Measurements from ENCODE around the gene MTCL1. TPM values are rescaled to one million over a fixed set of nuclear protein-coding genes. Genes with fewer than 3 reads are reported as not detected.

The MTCL1 gene
- total RNA-seq, 2 donors from 2014 or later = 15.3 to 27.7 TPM

DNA sequence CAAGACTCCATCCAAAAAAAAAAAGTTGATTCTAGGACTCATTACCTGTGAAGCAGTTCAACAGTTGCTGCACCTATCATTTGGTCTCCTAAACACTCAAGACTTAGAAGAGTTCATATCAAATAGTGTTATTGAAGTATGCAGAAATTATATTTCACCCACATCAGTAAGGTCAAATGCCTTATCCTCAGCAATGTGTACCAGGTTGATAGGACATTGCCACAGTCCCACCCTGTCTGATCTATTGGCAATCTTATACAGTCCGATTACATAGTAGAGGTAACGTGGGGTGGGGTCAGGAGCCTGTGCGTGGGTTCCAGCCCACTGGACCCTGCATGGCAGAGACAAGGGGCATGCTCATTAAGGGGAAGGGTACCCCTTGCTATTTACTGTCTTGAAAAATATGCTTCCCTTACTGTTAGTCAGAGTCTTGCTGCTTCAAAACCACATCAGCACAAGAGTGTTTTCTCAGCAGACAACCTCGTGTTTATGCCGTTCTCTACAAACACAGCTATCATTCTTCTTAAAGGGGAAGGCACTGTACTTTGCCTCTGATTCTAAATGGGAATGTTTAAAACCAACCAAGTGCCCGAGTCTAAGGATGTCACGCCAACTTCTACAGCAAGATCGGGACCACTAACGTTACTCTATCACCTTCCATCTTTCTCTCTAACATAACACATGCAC is 115.2 kb downstream of the MTCL1 start:
- no peak for TF ChIP-seq POLR2A (IDR thresholded peaks at IDR 0.05)
- TF ChIP-seq, protein P1, sequence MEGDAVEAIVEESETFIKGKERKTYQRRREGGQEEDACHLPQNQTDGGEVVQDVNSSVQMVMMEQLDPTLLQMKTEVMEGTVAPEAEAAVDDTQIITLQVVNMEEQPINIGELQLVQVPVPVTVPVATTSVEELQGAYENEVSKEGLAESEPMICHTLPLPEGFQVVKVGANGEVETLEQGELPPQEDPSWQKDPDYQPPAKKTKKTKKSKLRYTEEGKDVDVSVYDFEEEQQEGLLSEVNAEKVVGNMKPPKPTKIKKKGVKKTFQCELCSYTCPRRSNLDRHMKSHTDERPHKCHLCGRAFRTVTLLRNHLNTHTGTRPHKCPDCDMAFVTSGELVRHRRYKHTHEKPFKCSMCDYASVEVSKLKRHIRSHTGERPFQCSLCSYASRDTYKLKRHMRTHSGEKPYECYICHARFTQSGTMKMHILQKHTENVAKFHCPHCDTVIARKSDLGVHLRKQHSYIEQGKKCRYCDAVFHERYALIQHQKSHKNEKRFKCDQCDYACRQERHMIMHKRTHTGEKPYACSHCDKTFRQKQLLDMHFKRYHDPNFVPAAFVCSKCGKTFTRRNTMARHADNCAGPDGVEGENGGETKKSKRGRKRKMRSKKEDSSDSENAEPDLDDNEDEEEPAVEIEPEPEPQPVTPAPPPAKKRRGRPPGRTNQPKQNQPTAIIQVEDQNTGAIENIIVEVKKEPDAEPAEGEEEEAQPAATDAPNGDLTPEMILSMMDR (IDR thresholded peaks at IDR 0.05) = no peak

DNA sequence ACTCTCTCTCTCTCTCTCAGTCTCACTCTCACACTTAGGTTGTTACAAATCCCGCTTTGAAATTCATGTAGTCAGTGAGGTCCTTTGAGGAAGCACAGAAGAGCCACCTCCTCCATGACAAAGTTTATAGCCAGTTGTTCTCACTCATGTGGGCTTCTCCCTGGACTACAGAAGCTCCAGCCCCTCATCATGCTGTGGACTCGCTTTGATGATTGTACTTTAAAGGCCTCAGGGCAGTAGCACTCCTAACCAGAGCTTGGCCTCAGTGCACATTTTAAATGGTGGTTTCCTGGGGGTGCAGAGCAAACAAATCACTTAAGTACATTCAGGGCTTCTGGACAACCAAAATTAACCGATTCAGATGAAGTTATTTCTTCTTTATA is 115.7 kb downstream of the MTCL1 start:
- Histone ChIP-seq H3K27me3 (no peaks in the 10 kb centered on the region), H3K9me3 (no peaks in the 10 kb centered on the region), H3K36me3 (replicated peaks in 1 of 2; ENCODE audit: insufficient read depth in 1 of 2, low read depth in 2 of 2) (no peaks in the 10 kb centered on the region), H3K27ac (no peak overlapping the region), H3K4me1 (no peaks in the 10 kb centered on the region), H3K4me3 (no peak overlapping the region)
- TF ChIP-seq POLR2A (IDR thresholded peaks at IDR 0.05) = no peak
- TF ChIP-seq, protein P1 (IDR thresholded peaks at IDR 0.05) = no peak
- intact Hi-C loops (cut with DNase I) = no loop called here
- 79 to 85% methylated on average over 3 of the region's 3 CpGs for WGBS, 2 donors
- ATAC-seq (no peak), DNase-seq (no peak)

More for the DNA sequence above, 115.2 kb downstream of the MTCL1 start:
- intact Hi-C loops (cut with DNase I) = no loop called here
- H3K27me3 ChIP-seq = no peaks in the 10 kb centered on the region
- no peaks in the 10 kb centered on the region for H3K36me3 ChIP-seq (replicated peaks in 1 of 2; ENCODE audit: insufficient read depth in 1 of 2, low read depth in 2 of 2)
- H3K9me3 ChIP-seq = no peaks in the 10 kb centered on the region
- H3K27ac ChIP-seq = no peak overlapping the region
- WGBS, 2 donors = 76 to 80% methylated on average over 9 of the region's 9 CpGs
- no peaks in the 10 kb centered on the region for H3K4me1 ChIP-seq
- H3K4me3 ChIP-seq = no peak overlapping the region
- ATAC-seq = no peak
- no peak for DNase-seq

DNA sequence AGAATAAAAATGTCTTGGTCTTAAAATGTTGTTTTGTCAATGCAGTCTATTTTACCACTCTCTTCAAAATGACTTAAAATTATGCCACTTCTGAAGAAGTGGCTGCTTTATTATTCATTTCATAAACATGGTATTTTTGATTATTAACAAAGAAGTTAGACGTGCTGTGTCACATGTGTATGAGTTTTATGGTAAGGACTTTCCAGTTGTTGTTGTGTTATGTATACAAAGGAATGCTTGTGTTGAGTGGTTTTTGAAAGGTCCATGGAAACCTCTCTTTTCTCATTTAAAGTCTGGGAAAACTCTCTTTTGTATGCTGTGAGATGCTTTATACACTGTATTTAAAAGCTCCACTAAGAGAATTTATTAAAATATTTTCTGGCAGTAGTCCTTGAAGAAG is 116.2 kb downstream of the MTCL1 start:
- 78 to 94% methylated on average over 1 of the region's 1 CpG for WGBS, 2 donors
- TF ChIP-seq, protein P1 (IDR thresholded peaks at IDR 0.05) = no peak
- TF ChIP-seq POLR2A (IDR thresholded peaks at IDR 0.05) = no peak
- no peak for DNase-seq
- Histone ChIP-seq H3K36me3 (replicated peaks in 1 of 2; ENCODE audit: insufficient read depth in 1 of 2, low read depth in 2 of 2) (no peaks in the 10 kb centered on the region), H3K4me1 (no peaks in the 10 kb centered on the region), H3K9me3 (no peaks in the 10 kb centered on the region), H3K4me3 (no peak overlapping the region), H3K27me3 (no peaks in the 10 kb centered on the region), H3K27ac (no peak overlapping the region)
- ATAC-seq = no peak
- intact Hi-C loops (cut with DNase I) = no loop called here

DNA sequence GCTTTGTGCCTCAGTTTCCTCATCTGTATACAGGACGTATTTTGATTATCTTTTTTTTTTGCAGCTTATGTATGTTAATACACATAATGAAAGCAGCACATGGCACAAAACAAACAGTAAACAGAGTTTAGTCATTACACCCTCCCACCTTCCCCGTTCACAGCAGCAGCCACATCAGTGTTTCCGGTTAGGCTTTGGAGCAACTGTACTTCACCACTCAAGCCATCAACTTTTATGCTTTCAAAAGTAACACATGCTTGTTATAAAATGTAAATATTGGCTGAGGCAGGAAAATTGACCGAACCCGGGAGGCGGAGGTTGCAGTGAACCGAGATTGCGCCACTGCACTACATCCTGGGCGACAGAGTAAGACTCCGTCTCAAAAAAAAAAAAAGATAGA is 117.3 kb downstream of the MTCL1 start:
- TF ChIP-seq, protein P1 (IDR thresholded peaks at IDR 0.05) = no peak
- no peak for DNase-seq
- no peak for ATAC-seq
- Histone ChIP-seq H3K4me1 (no peaks in the 10 kb centered on the region), H3K36me3 (replicated peaks in 1 of 2; ENCODE audit: insufficient read depth in 1 of 2, low read depth in 2 of 2) (no peaks in the 10 kb centered on the region), H3K9me3 (no peaks in the 10 kb centered on the region), H3K27me3 (no peaks in the 10 kb centered on the region), H3K27ac (no peak overlapping the region), H3K4me3 (no peak overlapping the region)
- intact Hi-C loops (cut with DNase I) = no loop called here
- 95 to 97% methylated on average over 10 of the region's 10 CpGs for WGBS, 2 donors

DNA sequence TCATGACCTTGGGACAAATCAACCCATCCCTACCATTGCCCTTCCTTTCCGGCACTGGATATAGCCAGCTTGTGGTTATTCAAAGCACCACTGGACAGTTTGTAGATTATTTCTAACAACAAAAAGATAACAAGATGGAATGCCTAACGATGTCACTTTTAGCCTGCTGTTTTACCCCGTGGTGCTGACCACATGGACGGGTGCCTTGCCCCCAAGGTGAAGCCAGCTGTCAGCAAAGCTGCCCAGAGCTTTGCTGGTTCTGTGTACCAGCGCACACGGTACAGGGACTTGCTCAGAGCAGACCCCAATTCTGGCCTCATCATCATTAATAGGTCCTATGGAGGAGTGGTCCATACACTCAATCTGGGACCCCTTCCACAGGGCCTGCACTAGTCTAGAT is 118.2 kb downstream of the MTCL1 start:
- TF ChIP-seq POLR2A (IDR thresholded peaks at IDR 0.05) = no peak
- TF ChIP-seq, protein P1 (IDR thresholded peaks at IDR 0.05) = no peak
- no peaks in the 10 kb centered on the region for H3K36me3 ChIP-seq (replicated peaks in 1 of 2; ENCODE audit: insufficient read depth in 1 of 2, low read depth in 2 of 2)
- intact Hi-C loops (cut with DNase I) = no loop called here

More for the DNA sequence above, 118.2 kb downstream of the MTCL1 start:
- DNase-seq (no peak), ATAC-seq (no peak)
- WGBS, 2 donors = 81 to 89% methylated on average over 6 of the region's 6 CpGs
- Histone ChIP-seq H3K9me3 (no peaks in the 10 kb centered on the region), H3K27ac (no peak overlapping the region), H3K4me1 (no peaks in the 10 kb centered on the region), H3K4me3 (no peak overlapping the region), H3K27me3 (no peaks in the 10 kb centered on the region)
